Prostate gland (tissue), 2 donors: ENCODE data around the gene RFT1. TPM values are rescaled to one million over a fixed set of nuclear protein-coding genes. Genes with fewer than 3 reads are reported as not detected.

Experiments used
- DNase-seq: peaks from one replicate; pipeline ENCODE4 v3.0.0-alpha.2; 2019; ENCODE audit warnings: low spot score
- H3K27ac ChIP-seq, 2 donors: fragments of 200-600 bp; sonication (generic); 2 replicates each; pipeline ENCODE4 v1.5.1; 2017 to 2019
- H3K27me3 ChIP-seq: fragments of 200-600 bp; sonication (generic); replicated peaks from 2 replicates; pipeline ENCODE4 v1.5.1; 2019; ENCODE audit not compliant: insufficient read depth
- H3K36me3 ChIP-seq, 2 donors: fragments of 200-600 bp; sonication (generic); 1 replicate in 1 of 2; 2 replicates in 1 of 2; pipeline versions ENCODE4 v1.5.1 to v1.8.1; 2017 to 2019
- H3K4me1 ChIP-seq: fragments of 200-600 bp; sonication (generic); replicated peaks from 2 replicates; pipeline ENCODE4 v1.5.1; 2019
- H3K4me3 ChIP-seq, 2 donors: fragments of 200-600 bp; sonication (generic); 2 replicates each; pipeline ENCODE4 v1.5.1; 2017 to 2019
- H3K9me3 ChIP-seq: fragments of 200-600 bp; sonication (generic); 2 replicates; pipeline ENCODE4 v1.5.1; 2017
- CTCF ChIP-seq, 4 experiments: fragments of 200-600 bp in 2 of 4; fragments of 450-650 bp in 2 of 4; sonication (generic) in 2 of 4; IDR thresholded peaks; 1 replicate in 3 of 4; 2 replicates in 1 of 4; pipeline ENCODE4 v1.5.1; 2016 to 2019; ENCODE audit warnings: antibody characterized with exemption in 4 of 4, mild to moderate bottlenecking in 2 of 4, moderate library complexity in 2 of 4
- POLR2A ChIP-seq: fragments of 450-650 bp; IDR thresholded peaks from one replicate; pipeline ENCODE4 v1.6.1; 2016; ENCODE audit warnings: antibody characterized with exemption, mild to moderate bottlenecking
- POLR2AphosphoS5 ChIP-seq: sonication (generic); formaldehyde crosslinking; IDR thresholded peaks from one replicate; pipeline ENCODE4 v1.6.1; 2017; ENCODE audit warnings: antibody characterized with exemption
- WGBS: methylation state at CpG from one replicate; pipeline ENCODE4 v1.1.5; 2018; 5-methylcytosine and 5-hydroxymethylcytosine counted together
- intact Hi-C: fragments of 100-400 bp; cut with DNase I; formaldehyde crosslinking; loops from one replicate; pipeline ENCODE4 v1.14.2; 2022
- total RNA-seq, 2 donors: library from RNA; depleted of rRNA; stranded (reverse); fragments of >200 nt; gene quantifications; one replicate each; pipeline ENCODE4 v1.1.0, GENCODE V29; 2016

The RFT1 gene
- total RNA-seq = 10 to 100 TPM; 10.3 to 31.1 TPM

- no peaks in the 10 kb centered on the region for H3K9me3 ChIP-seq
- H3K4me1 ChIP-seq = peaks cover 14% of the 10 kb centered on the region
- peaks cover 0 to under 1% of the 10 kb centered on the region in 2 donors for H3K36me3 ChIP-seq
- 2% methylated on average over 40 of the region's 41 CpGs for WGBS
- peak within 1 kb of the TSS; percentile 82 to 89 for H3K27ac ChIP-seq
- TF ChIP-seq POLR2A = peak; percentile 51
- TF ChIP-seq POLR2AphosphoS5 = peak; percentile 98
- TF ChIP-seq CTCF (IDR thresholded peaks at IDR 0.05) = peak in 2 of 4 experiments; percentile 35 to 48
- peak; percentile 98 for DNase-seq
- peak within 1 kb of the TSS; percentile 74 to 79 for H3K4me3 ChIP-seq
- intact Hi-C loops = no loop called here
- no peaks in the 10 kb centered on the region for H3K27me3 ChIP-seq
These were observed at the start of gene RFT1 for GRCh38 chr3:53130179-53131061. RFT1 (minus strand) TSS chr3:53130435; CDS start chr3:53130400, 35 bp downstream.

GRCh38 chr3:53179580-53179979, 49.3 kb upstream of the RFT1 start:
- H3K9me3 ChIP-seq = no peaks in the 10 kb centered on the region
- no peak for DNase-seq
- H3K4me1 ChIP-seq = no peaks in the 10 kb centered on the region
- TF ChIP-seq CTCF (IDR thresholded peaks at IDR 0.05) (no peak), POLR2A (no peak), POLR2AphosphoS5 (no peak)
- WGBS = 90% methylated on average over 20 of the region's 20 CpGs
- no peak overlapping the region for H3K4me3 ChIP-seq
- intact Hi-C loops = no loop called here
- peaks cover 16 to 32% of the 10 kb centered on the region in 2 donors for H3K36me3 ChIP-seq
- no peaks in the 10 kb centered on the region for H3K27me3 ChIP-seq
- no peak overlapping the region for H3K27ac ChIP-seq

- Histone ChIP-seq H3K4me1 (no peaks in the 10 kb centered on the region), H3K4me3 (no peak overlapping the region), H3K27me3 (no peaks in the 10 kb centered on the region), H3K36me3 (peaks cover 13 to 24% of the 10 kb centered on the region in 2 donors), H3K9me3 (no peaks in the 10 kb centered on the region), H3K27ac (no peak overlapping the region)
- 92% methylated on average over 15 of the region's 15 CpGs for WGBS
- DNase-seq = no peak
- intact Hi-C loops = no loop called here
- TF ChIP-seq POLR2A = no peak
- no peak for TF ChIP-seq CTCF (IDR thresholded peaks at IDR 0.05)
- no peak for TF ChIP-seq POLR2AphosphoS5
These were observed 48.0 kb upstream of the RFT1 start for GRCh38 chr3:53178246-53178645.

GRCh38 chr3:53175613-53176540, 45.6 kb upstream of the RFT1 start:
- no peak overlapping the region for H3K27ac ChIP-seq
- no peaks in the 10 kb centered on the region for H3K9me3 ChIP-seq
- TF ChIP-seq POLR2AphosphoS5 = no peak
- TF ChIP-seq CTCF (IDR thresholded peaks at IDR 0.05) = no peak
- no peak for TF ChIP-seq POLR2A
- H3K27me3 ChIP-seq = no peaks in the 10 kb centered on the region
- no peak overlapping the region for H3K4me3 ChIP-seq
- no peak for DNase-seq
- H3K4me1 ChIP-seq = no peaks in the 10 kb centered on the region
- 91% methylated on average over 8 of the region's 9 CpGs for WGBS
- intact Hi-C loops = no loop called here
- H3K36me3 ChIP-seq = peaks cover 4 to 11% of the 10 kb centered on the region in 2 donors
